H1 (cell line): ENCODE measurements around the gene MRFAP1. TPM values are rescaled to one million over a fixed set of nuclear protein-coding genes. Genes with fewer than 3 reads are reported as not detected.

Experiments used
- CTCF ChIA-PET: fragments of 300-600 bp; sonication (Branson Sonifier 250); formaldehyde crosslinking; loops from one replicate; lab custom pipeline; 2021; ENCODE audit not compliant: partially characterized antibody; lab: Charles Lee
- POLR2A ChIA-PET: fragments of 300-600 bp; sonication (Branson Sonifier 250); formaldehyde crosslinking; loops from one replicate; lab custom pipeline; 2021; ENCODE audit warnings: inconsistent platforms; ENCODE audit not compliant: partially characterized antibody; lab: Charles Lee
- DNase-seq, 2 experiments: peaks; one replicate each; pipeline versions ENCODE4 v3.0.0 to v3.0.0-alpha.2; 2010 to 2022; ENCODE audit warnings: low spot score in 2 of 2, low read depth in 1 of 2, mixed read lengths in 1 of 2
- FAIRE-seq: peaks from 2 replicates; lab custom pipeline; 2011; peaks lifted over from hg19 to GRCh38; lab: Jason Lieb, UNC
- H2AFZ ChIP-seq: 2 replicates; pipeline ENCODE4 v1.8.1; 2012; ENCODE audit warnings: low read length, inconsistent platforms
- H2AK5ac ChIP-seq: 2 replicates; pipeline ENCODE4 v1.6.1; 2013; ENCODE audit warnings: low read depth, low read length
- H2BK120ac ChIP-seq: replicated peaks from 2 replicates; pipeline ENCODE3; 2013; ENCODE audit warnings: low read depth, low read length, inconsistent platforms
- H2BK12ac ChIP-seq: 2 replicates; pipeline ENCODE4 v1.6.1; 2013; ENCODE audit warnings: low read depth, low read length
- H2BK15ac ChIP-seq: 2 replicates; pipeline ENCODE4 v1.6.1; 2013; ENCODE audit warnings: low read length
- H2BK20ac ChIP-seq: 2 replicates; pipeline ENCODE4 v1.6.1; 2013; ENCODE audit warnings: low read length
- H2BK5ac ChIP-seq: 2 replicates; pipeline ENCODE4 v1.6.1; 2013; ENCODE audit warnings: low read depth, low read length
- H3K14ac ChIP-seq: 2 replicates; pipeline ENCODE4 v1.6.1; 2013; ENCODE audit warnings: inconsistent platforms; ENCODE audit not compliant: insufficient read length
- H3K18ac ChIP-seq: 2 replicates; pipeline ENCODE4 v1.6.1; 2013; ENCODE audit warnings: low read length; ENCODE audit errors: extremely low read depth
- H3K23ac ChIP-seq: 2 replicates; pipeline ENCODE4 v1.6.1; 2013; ENCODE audit warnings: inconsistent platforms; ENCODE audit not compliant: insufficient read length
- H3K23me2 ChIP-seq: 2 replicates; pipeline ENCODE4 v1.6.1; 2013; ENCODE audit warnings: low read depth, low read length
- H3K27ac ChIP-seq: 2 replicates; pipeline ENCODE4 v1.6.1; 2011; ENCODE audit warnings: low read depth, low read length, inconsistent platforms
- H3K27me3 ChIP-seq, 4 experiments: replicated peaks in 1 of 4; 1 replicate in 1 of 4; 2 replicates in 3 of 4; pipeline versions ENCODE4 v1.6.1 to v1.8.1; 2011 to 2013; ENCODE audit warnings: low read length in 3 of 4, mild to moderate bottlenecking in 3 of 4, inconsistent platforms in 2 of 4, mixed read lengths in 2 of 4, moderate library complexity in 1 of 4; ENCODE audit not compliant: control insufficient read depth in 3 of 4, insufficient read depth in 3 of 4; ENCODE audit errors: extremely low read depth in 1 of 4
- H3K36me3 ChIP-seq, 4 experiments: 2 replicates each; pipeline versions ENCODE4 v1.6.1 to v1.8.1; 2011 to 2013; ENCODE audit warnings: mild to moderate bottlenecking in 4 of 4, low read length in 3 of 4, moderate library complexity in 2 of 4, control low read depth in 1 of 4, inconsistent platforms in 1 of 4; ENCODE audit not compliant: insufficient read depth in 4 of 4, control insufficient read depth in 2 of 4
- H3K4ac ChIP-seq: replicated peaks from 2 replicates; pipeline ENCODE3; 2013; ENCODE audit warnings: low read length, low read depth, mixed read lengths, inconsistent platforms; ENCODE audit not compliant: insufficient read length
- H3K4me1 ChIP-seq, 4 experiments: replicated peaks in 1 of 4; 1 replicate in 1 of 4; 2 replicates in 3 of 4; pipeline versions ENCODE4 v1.6.1 to v1.8.1; 2011 to 2013; ENCODE audit warnings: low read length in 3 of 4, inconsistent platforms in 2 of 4, mixed read lengths in 1 of 4; ENCODE audit not compliant: insufficient read depth in 4 of 4, control insufficient read depth in 3 of 4
- H3K4me2 ChIP-seq, 2 experiments: 2 replicates each; pipeline versions ENCODE4 v1.6.1 to v1.8.1; 2011 to 2013; ENCODE audit warnings: low read depth in 2 of 2, low read length in 2 of 2, control low read depth in 1 of 2, inconsistent platforms in 1 of 2, mild to moderate bottlenecking in 1 of 2; ENCODE audit not compliant: insufficient read depth in 1 of 2
- H3K4me3 ChIP-seq, 4 experiments: fragments of 200-600, 300-600 bp in 1 of 4; sonication (generic), shearing (Covaris generic), sonication (Bioruptor Twin) in 1 of 4; 2 replicates each; pipeline versions ENCODE4 v1.5.1 to v1.8.1; 2011 to 2016; ENCODE audit warnings: low read length in 4 of 4, low read depth in 3 of 4, control low read depth in 2 of 4, inconsistent platforms in 2 of 4, mild to moderate bottlenecking in 2 of 4, mixed read lengths in 1 of 4, moderate library complexity in 1 of 4; ENCODE audit not compliant: insufficient read depth in 2 of 4; ENCODE audit errors: extremely low read depth in 1 of 4
- H3K56ac ChIP-seq: replicated peaks from 2 replicates; pipeline ENCODE3; 2013; ENCODE audit warnings: low read depth, mild to moderate bottlenecking, mixed read lengths, low read length, inconsistent platforms; ENCODE audit not compliant: insufficient read length
- H3K79me1 ChIP-seq: 2 replicates; pipeline ENCODE4 v1.6.1; 2013; ENCODE audit warnings: low read depth, low read length, control low read depth
- H3K79me2 ChIP-seq, 2 experiments: 2 replicates each; pipeline versions ENCODE4 v1.6.1 to v1.8.1; 2012 to 2013; ENCODE audit warnings: low read length in 2 of 2, mild to moderate bottlenecking in 2 of 2, inconsistent platforms in 1 of 2; ENCODE audit not compliant: insufficient read depth in 2 of 2, control insufficient read depth in 1 of 2
- H3K9ac ChIP-seq, 4 experiments: replicated peaks in 1 of 4; 1 replicate in 1 of 4; 2 replicates in 3 of 4; pipeline versions ENCODE4 v1.6.1 to v1.8.1; 2011 to 2013; ENCODE audit warnings: low read depth in 3 of 4, low read length in 3 of 4, control low read depth in 2 of 4, mild to moderate bottlenecking in 2 of 4, moderate library complexity in 2 of 4, inconsistent platforms in 1 of 4; ENCODE audit errors: extremely low read depth in 1 of 4
- H3K9me3 ChIP-seq, 2 experiments: 2 replicates each; pipeline versions ENCODE4 v1.6.1 to v1.8.1; 2012 to 2013; ENCODE audit warnings: mild to moderate bottlenecking in 2 of 2, moderate library complexity in 2 of 2, control low read depth in 1 of 2, inconsistent platforms in 1 of 2, low read depth in 1 of 2, low read length in 1 of 2, mixed read lengths in 1 of 2; ENCODE audit not compliant: insufficient read depth in 2 of 2
- H4K20me1 ChIP-seq, 2 experiments: replicated peaks in 1 of 2; 2 replicates each; pipeline versions ENCODE3 to v1.8.1; 2011 to 2013; ENCODE audit warnings: inconsistent platforms in 2 of 2, low read length in 2 of 2, mild to moderate bottlenecking in 1 of 2; ENCODE audit not compliant: insufficient read depth in 2 of 2, control insufficient read depth in 1 of 2
- H4K5ac ChIP-seq: 2 replicates; pipeline ENCODE4 v1.6.1; 2013; ENCODE audit warnings: low read length, low read depth, mixed read lengths, inconsistent platforms; ENCODE audit not compliant: insufficient read length
- H4K8ac ChIP-seq: 2 replicates; pipeline ENCODE4 v1.8.0; 2013; ENCODE audit warnings: mild to moderate bottlenecking, moderate library complexity, low read length, inconsistent platforms; ENCODE audit not compliant: insufficient read depth; ENCODE audit errors: extremely low read depth
- H4K91ac ChIP-seq: replicated peaks from 2 replicates; pipeline ENCODE3; 2013; ENCODE audit warnings: low read length, mixed read lengths, inconsistent platforms; ENCODE audit not compliant: insufficient read length
- EGR1 ChIP-seq: IDR thresholded peaks from 2 replicates; pipeline ENCODE4 v1.6.1; 2011; ENCODE audit warnings: low read depth, low read length, borderline replicate concordance
- FOSL1 ChIP-seq: IDR thresholded peaks from 2 replicates; pipeline ENCODE4 v1.6.1; 2011; ENCODE audit warnings: mild to moderate bottlenecking, low read depth, low read length, moderate library complexity; ENCODE audit not compliant: insufficient read depth
- GABPA ChIP-seq: IDR thresholded peaks from 2 replicates; pipeline ENCODE4 v1.6.1; 2011; ENCODE audit warnings: mild to moderate bottlenecking, low read length, moderate library complexity, borderline replicate concordance; ENCODE audit not compliant: insufficient read depth
- RBBP5 ChIP-seq: IDR thresholded peaks from 2 replicates; pipeline ENCODE4 v1.7.1; 2012; ENCODE audit warnings: low read depth, mild to moderate bottlenecking, inconsistent platforms, low read length, moderate library complexity, borderline replicate concordance
- SP2 ChIP-seq: IDR thresholded peaks from 2 replicates; pipeline ENCODE4 v1.6.1; 2012; ENCODE audit warnings: mild to moderate bottlenecking, low read length, inconsistent platforms
- SUZ12 ChIP-seq: fragments of 200-600 bp; sonication (generic); IDR thresholded peaks from 2 replicates; pipeline ENCODE4 v1.6.1; 2012; ENCODE audit warnings: mild to moderate bottlenecking, inconsistent platforms, low read length, moderate library complexity, mixed read lengths
- WGBS, 2 experiments: shearing (Covaris generic) in 1 of 2; methylation state at CpG; one replicate each; pipeline versions ENCODE4 v1.1.6 to v1.1.7; 2013 to 2015; ENCODE audit warnings: low lambda C conversion rate in 2 of 2, mixed read lengths in 2 of 2, inconsistent platforms in 1 of 2, low coverage in 1 of 2, missing lambda C conversion rate in 1 of 2; ENCODE audit not compliant: insufficient replicate concordance in 2 of 2, insufficient coverage in 1 of 2, insufficient read length in 1 of 2; ENCODE audit errors: extremely low coverage in 1 of 2, missing lambda C conversion rate in 1 of 2; 5-methylcytosine and 5-hydroxymethylcytosine counted together
- polyA plus RNA-seq, 7 experiments: library from polyadenylated mRNA; depleted of rRNA in 3 of 7; stranded (reverse) in 5 of 7; unstranded in 2 of 7; fragments of >200 nt in 5 of 7; fragments of 200-250 nt in 2 of 7; gene quantifications; 1 replicate in 5 of 7; 2 replicates in 1 of 7; 4 replicates in 1 of 7; pipeline versions ENCODE4 v1.2.1 to v1.2.3, GENCODE V29; 2011 to 2013; ENCODE audit warnings: missing spikeins in 2 of 7, mixed read lengths in 2 of 7
- total RNA-seq: library from RNA; stranded (reverse); fragmentation: NEBNext Ultra II Directional; extraction: Animal tissue kit (Norgen Biotek cat#: 25700); gene quantifications from 2 replicates; pipeline ENCODE4 v1.2.1, GENCODE V29; 2021
- TF ChIP-seq, protein P1 (sequence below): IDR thresholded peaks from 2 replicates; pipeline ENCODE4 v1.6.1; 2011; ENCODE audit warnings: low read length, improper control_type of control experiment
- TF ChIP-seq, protein P2 (sequence below), 3 experiments: IDR thresholded peaks; 1 replicate in 2 of 3; 2 replicates in 1 of 3; pipeline versions ENCODE4 v1.5.1 to v1.6.1; 2011; ENCODE audit warnings: low read length in 3 of 3, mild to moderate bottlenecking in 3 of 3, inconsistent platforms in 2 of 3, low read depth in 1 of 3, moderate library complexity in 1 of 3; ENCODE audit not compliant: insufficient read depth in 1 of 3; ENCODE audit errors: control extremely low read depth in 1 of 3
- TF ChIP-seq, protein P3 (sequence below): IDR thresholded peaks from 2 replicates; pipeline ENCODE4 v1.6.1; 2012; ENCODE audit warnings: inconsistent platforms

Gene MRFAP1
- total and polyA plus RNA-seq, 2 of the 8 experiments (the other 6 are each of a cell fraction or from before 2014, with no cell fraction given), result 108 to 307 TPM

DNA sequence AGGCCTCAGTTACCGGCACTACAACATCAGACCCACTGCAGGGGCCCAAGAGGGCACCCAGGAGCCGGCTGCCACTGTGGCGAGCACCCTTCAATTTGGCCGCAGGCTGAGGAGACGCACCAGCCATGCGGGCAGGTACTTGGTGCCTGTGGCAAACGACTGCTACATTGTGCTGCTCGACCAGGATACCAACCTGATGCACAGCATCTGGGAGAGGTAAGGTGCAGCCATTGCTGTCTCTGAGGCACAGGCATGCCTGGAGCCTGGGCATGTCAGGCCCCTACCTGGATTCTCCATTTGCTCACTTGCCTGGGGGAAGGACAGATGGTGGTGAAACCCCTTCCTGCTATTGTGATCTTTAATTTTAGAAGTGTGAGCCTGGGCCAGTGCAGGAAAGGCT lies 35.4 kb upstream of the MRFAP1 start:
- Histone ChIP-seq H4K8ac (no peak overlapping the region), H3K18ac (no peak overlapping the region), H4K91ac (no peak overlapping the region), H3K27ac (no peak overlapping the region), H2AK5ac (no peak overlapping the region), H3K4me2 (no peak overlapping the region), H3K36me3 (peaks cover 0 to 7% (median 2%) of the 10 kb centered on the region in 4 experiments; a peak in 3 of 8 replicates), H2BK15ac (no peak overlapping the region), H3K23me2 (peaks cover 2% of the 10 kb centered on the region; the same call in 1 of the 2 replicates), H2BK20ac (no peak overlapping the region), H3K23ac (no peak overlapping the region), H3K14ac (no peak overlapping the region), H4K5ac (no peak overlapping the region), H3K4me1 (no peaks in the 10 kb centered on the region; a peak in 2 of 7 replicates), H3K79me2 (no peaks in the 10 kb centered on the region), H2BK12ac (no peak overlapping the region), H2BK5ac (no peak overlapping the region), H3K9ac (no peak overlapping the region), H4K20me1 (peaks cover under 1 to 5% of the 10 kb centered on the region in 2 experiments), H2BK120ac (no peak overlapping the region), H3K9me3 (peaks cover 5 to 7% of the 10 kb centered on the region in 2 experiments; a peak in 3 of 4 replicates), H3K4ac (no peak overlapping the region), H3K56ac (no peak overlapping the region), H3K4me3 (no peak overlapping the region), H2AFZ (no peak overlapping the region), H3K27me3 (no peaks in the 10 kb centered on the region), H3K79me1 (no peaks in the 10 kb centered on the region)
- ChIA-PET POLR2A (interaction anchor here (0.9 to 1.0 kb wide), 2 partner anchors 10 to 13 kb away, joined by 3 read pairs; no protein-coding TSS in a partner anchor), CTCF (interaction anchor here (0.8 to 1.2 kb wide), 2 partner anchors 11 to 70 kb away, joined by 3 to 4 read pairs; no protein-coding TSS in a partner anchor)
- whole genome bisulfite sequencing, 2 experiments, result 95% methylated on average over 8 of the region's 8 CpGs; no CpG with 5 or more reads in 1 of the 2 experiments
- DNase-seq (no peak), FAIRE-seq (no peak)
- no peak for TF ChIP-seq EGR1
- TF ChIP-seq RBBP5, result no peak
- TF ChIP-seq, protein P1, sequence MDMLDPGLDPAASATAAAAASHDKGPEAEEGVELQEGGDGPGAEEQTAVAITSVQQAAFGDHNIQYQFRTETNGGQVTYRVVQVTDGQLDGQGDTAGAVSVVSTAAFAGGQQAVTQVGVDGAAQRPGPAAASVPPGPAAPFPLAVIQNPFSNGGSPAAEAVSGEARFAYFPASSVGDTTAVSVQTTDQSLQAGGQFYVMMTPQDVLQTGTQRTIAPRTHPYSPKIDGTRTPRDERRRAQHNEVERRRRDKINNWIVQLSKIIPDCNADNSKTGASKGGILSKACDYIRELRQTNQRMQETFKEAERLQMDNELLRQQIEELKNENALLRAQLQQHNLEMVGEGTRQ, result no peak
- TF ChIP-seq, protein P2, sequence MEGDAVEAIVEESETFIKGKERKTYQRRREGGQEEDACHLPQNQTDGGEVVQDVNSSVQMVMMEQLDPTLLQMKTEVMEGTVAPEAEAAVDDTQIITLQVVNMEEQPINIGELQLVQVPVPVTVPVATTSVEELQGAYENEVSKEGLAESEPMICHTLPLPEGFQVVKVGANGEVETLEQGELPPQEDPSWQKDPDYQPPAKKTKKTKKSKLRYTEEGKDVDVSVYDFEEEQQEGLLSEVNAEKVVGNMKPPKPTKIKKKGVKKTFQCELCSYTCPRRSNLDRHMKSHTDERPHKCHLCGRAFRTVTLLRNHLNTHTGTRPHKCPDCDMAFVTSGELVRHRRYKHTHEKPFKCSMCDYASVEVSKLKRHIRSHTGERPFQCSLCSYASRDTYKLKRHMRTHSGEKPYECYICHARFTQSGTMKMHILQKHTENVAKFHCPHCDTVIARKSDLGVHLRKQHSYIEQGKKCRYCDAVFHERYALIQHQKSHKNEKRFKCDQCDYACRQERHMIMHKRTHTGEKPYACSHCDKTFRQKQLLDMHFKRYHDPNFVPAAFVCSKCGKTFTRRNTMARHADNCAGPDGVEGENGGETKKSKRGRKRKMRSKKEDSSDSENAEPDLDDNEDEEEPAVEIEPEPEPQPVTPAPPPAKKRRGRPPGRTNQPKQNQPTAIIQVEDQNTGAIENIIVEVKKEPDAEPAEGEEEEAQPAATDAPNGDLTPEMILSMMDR (IDR thresholded peaks at IDR 0.05; ENCODE audit: control extremely low read depth in 1 of 3, insufficient read depth in 1 of 3, low read depth in 1 of 3, low read length in 3 of 3), result no peak
- TF ChIP-seq, protein P3, sequence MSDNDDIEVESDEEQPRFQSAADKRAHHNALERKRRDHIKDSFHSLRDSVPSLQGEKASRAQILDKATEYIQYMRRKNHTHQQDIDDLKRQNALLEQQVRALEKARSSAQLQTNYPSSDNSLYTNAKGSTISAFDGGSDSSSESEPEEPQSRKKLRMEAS, result no peak
- no peak for TF ChIP-seq FOSL1
- TF ChIP-seq SP2, result no peak
- TF ChIP-seq GABPA, result no peak
- no peak for TF ChIP-seq SUZ12
